SW 1271 (cell line): ENCODE data around the gene PCBP1.
"Not testable (repeated sequence)": the region's sequence is repeated elsewhere in the genome, so short reads cannot be mapped to it uniquely, and the experiment has no call there.

Experiments used
- DNase-seq, 2 experiments: peaks; one replicate each; lab custom pipeline; 2025; lab: John Stamatoyannopoulos, UW

The PCBP1 gene

GRCh38 chr2:70098032-70098431 lies 10.8 kb downstream of the PCBP1 start:
- DNase-seq: no peak

GRCh38 chr2:70099270-70099669 lies 12.0 kb downstream of the PCBP1 start:
- no peak for DNase-seq

- no peak for DNase-seq
Measured at GRCh38 chr2:70101174-70101573, 13.9 kb downstream of the PCBP1 start.

- not testable (repeated sequence) for DNase-seq
Measured at GRCh38 chr2:70101686-70102085, 14.4 kb downstream of the PCBP1 start.

GRCh38 chr2:70102323-70102905 lies 15.1 kb downstream of the PCBP1 start:
- not testable (repeated sequence) for DNase-seq

- DNase-seq: no peak
Measured at GRCh38 chr2:70103531-70104061, 16.3 kb downstream of the PCBP1 start.

GRCh38 chr2:70104231-70105111 lies 17.2 kb downstream of the PCBP1 start:
- no peak for DNase-seq

- DNase-seq: not testable (repeated sequence)
Measured at GRCh38 chr2:70106138-70106537, 18.9 kb downstream of the PCBP1 start.

- DNase-seq: not testable (repeated sequence)
Measured at GRCh38 chr2:70110397-70110796, 23.1 kb downstream of the PCBP1 start.

- DNase-seq: no peak
Measured at GRCh38 chr2:70111752-70112591, 24.7 kb downstream of the PCBP1 start.

- no peak for DNase-seq
Measured at GRCh38 chr2:70113359-70114070, 26.2 kb downstream of the PCBP1 start.

- no peak for DNase-seq
Measured at GRCh38 chr2:70115646-70116442, 28.6 kb downstream of the PCBP1 start.

- no peak for DNase-seq
Measured at GRCh38 chr2:70116936-70117552, 29.8 kb downstream of the PCBP1 start.

- no peak for DNase-seq
Measured at GRCh38 chr2:70118798-70119454, 31.6 kb downstream of the PCBP1 start.

GRCh38 chr2:70121627-70122372 lies 34.5 kb downstream of the PCBP1 start:
- no peak for DNase-seq

- no peak for DNase-seq
Measured at GRCh38 chr2:70122470-70122869, 35.2 kb downstream of the PCBP1 start.

- no peak for DNase-seq
Measured at GRCh38 chr2:70123051-70123828, 36.0 kb downstream of the PCBP1 start.

- no peak for DNase-seq
Measured at GRCh38 chr2:70123829-70124116, 36.5 kb downstream of the PCBP1 start.
